ENCODE measurements around the gene WDR46. TPM values are rescaled to one million over a fixed set of nuclear protein-coding genes. Genes with fewer than 3 reads are reported as not detected.

WDR46 gene
- total RNA-seq, result 99.7 and 108 TPM in 2 replicates

- peak; percentile 92 for DNase-seq (ENCODE audit: low read depth)
- TF ChIP-seq, protein P1, sequence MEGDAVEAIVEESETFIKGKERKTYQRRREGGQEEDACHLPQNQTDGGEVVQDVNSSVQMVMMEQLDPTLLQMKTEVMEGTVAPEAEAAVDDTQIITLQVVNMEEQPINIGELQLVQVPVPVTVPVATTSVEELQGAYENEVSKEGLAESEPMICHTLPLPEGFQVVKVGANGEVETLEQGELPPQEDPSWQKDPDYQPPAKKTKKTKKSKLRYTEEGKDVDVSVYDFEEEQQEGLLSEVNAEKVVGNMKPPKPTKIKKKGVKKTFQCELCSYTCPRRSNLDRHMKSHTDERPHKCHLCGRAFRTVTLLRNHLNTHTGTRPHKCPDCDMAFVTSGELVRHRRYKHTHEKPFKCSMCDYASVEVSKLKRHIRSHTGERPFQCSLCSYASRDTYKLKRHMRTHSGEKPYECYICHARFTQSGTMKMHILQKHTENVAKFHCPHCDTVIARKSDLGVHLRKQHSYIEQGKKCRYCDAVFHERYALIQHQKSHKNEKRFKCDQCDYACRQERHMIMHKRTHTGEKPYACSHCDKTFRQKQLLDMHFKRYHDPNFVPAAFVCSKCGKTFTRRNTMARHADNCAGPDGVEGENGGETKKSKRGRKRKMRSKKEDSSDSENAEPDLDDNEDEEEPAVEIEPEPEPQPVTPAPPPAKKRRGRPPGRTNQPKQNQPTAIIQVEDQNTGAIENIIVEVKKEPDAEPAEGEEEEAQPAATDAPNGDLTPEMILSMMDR (IDR thresholded peaks at IDR 0.05; ENCODE audit: insufficient read depth, low read depth, low read length), result no peak
- peak within 1 kb of the TSS; percentile 93 for H3K4me3 ChIP-seq (ENCODE audit: low read depth, low read length)
Observed at GRCh38 chr6:33288921-33289783, at the start of gene WDR46, which contains the start of gene PFDN6. Gene WDR46, minus strand, starts transcription at chr6:33289239. Its CDS starts 69 bp downstream, at chr6:33289170. Gene PFDN6, plus strand, starts transcription at chr6:33289601. Its CDS starts 256 bp downstream, at chr6:33289857.

DNA sequence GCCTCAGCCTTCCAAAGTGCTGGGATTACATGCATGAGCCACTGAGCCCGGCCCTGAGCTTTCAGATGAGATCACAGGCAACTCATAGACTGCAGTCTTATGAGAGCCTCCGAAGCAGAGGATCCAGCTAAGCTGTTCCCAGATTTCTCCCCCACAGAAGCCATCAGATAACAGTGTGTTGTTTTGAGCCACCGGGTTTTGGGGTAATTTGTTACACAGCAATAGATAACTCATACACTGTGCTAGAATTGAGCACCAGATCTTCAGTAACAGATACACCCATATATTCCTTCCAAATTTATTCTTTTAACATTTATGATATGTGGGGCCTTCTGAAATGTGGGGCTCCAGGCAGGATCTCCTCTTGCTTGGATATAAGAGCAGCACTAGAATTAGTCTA, 47.5 kb upstream of the WDR46 start:
- TF ChIP-seq, protein P1 (IDR thresholded peaks at IDR 0.05; ENCODE audit: insufficient read depth, low read depth, low read length), result no peak
- no peak for DNase-seq (ENCODE audit: low read depth)
- H3K4me3 ChIP-seq (ENCODE audit: low read depth, low read length), result no peak overlapping the region

GRCh38 chr6:33335916-33336315, 46.9 kb upstream of the WDR46 start:
- DNase-seq (ENCODE audit: low read depth), result no peak
- no peak overlapping the region for H3K4me3 ChIP-seq (ENCODE audit: low read depth, low read length)
- TF ChIP-seq, protein P1 (IDR thresholded peaks at IDR 0.05; ENCODE audit: insufficient read depth, low read depth, low read length), result no peak

GRCh38 chr6:33333666-33334065, 44.6 kb upstream of the WDR46 start:
- TF ChIP-seq, protein P1 (IDR thresholded peaks at IDR 0.05; ENCODE audit: insufficient read depth, low read depth, low read length), result no peak
- no peak overlapping the region for H3K4me3 ChIP-seq (ENCODE audit: low read depth, low read length)
- DNase-seq (ENCODE audit: low read depth), result no peak

DNA sequence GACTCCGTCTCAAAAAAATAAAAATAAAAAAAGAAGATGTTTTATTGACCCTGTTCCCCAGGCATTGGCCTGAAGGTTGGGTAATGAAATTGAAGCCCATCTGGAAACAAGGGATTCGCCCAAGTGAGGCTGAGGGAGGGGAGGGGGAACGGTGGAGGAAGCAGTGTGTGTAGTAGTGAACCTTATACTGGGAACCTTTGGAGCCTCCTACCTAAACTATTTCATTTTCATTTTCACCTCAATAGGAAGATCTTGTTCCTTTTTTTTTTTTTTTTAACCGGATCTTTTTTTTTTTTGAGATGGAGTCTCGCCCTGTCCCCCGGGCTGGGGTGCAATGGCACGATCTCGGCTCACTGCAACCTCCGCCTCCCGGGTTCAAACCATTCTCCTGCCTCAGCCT, 41.7 kb upstream of the WDR46 start:
- DNase-seq (ENCODE audit: low read depth), result no peak
- no peak overlapping the region for H3K4me3 ChIP-seq (ENCODE audit: low read depth, low read length)
- TF ChIP-seq, protein P1 (IDR thresholded peaks at IDR 0.05; ENCODE audit: insufficient read depth, low read depth, low read length), result no peak

DNA sequence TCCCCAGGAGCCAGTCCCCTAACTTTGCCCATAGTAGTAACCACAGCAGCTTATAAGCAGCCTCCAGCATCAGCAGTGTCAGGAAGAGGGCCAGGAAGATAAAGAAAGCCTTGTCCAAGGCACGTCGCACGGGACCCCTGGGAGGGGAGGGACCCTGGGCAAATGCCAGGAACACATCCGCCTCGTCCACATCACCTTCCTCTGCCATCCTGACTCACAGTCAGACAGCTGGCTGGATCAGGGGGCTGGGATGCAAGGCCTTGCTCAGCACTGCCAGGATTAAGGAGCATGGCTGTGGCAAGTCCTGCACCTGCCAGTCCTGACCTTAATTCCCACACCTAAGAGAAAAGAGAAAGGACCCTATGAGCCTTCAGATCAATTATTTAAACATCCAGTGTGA, 40.0 kb upstream of the WDR46 start:
- no peak overlapping the region for H3K4me3 ChIP-seq (ENCODE audit: low read depth, low read length)
- TF ChIP-seq, protein P1 (IDR thresholded peaks at IDR 0.05; ENCODE audit: insufficient read depth, low read depth, low read length), result no peak
- DNase-seq (ENCODE audit: low read depth), result no peak
